ENCODE results near the gene SLC39A11. TPM values are rescaled to one million over a fixed set of nuclear protein-coding genes. Genes with fewer than 3 reads are reported as not detected.

Gene SLC39A11
- total and polyA plus RNA-seq, 2 experiments from 2014 or later = 11.7 to 16.4 TPM

- DNase-seq = no peak
- Histone ChIP-seq H3K9ac (no peak overlapping the region), H3K9me2 (ENCODE audit: insufficient read depth) (no peaks in the 10 kb centered on the region), H3K79me2 (ENCODE audit: insufficient read depth) (no peaks in the 10 kb centered on the region), H3K4me3 (no peak overlapping the region), H3K27me3 (replicated peaks; ENCODE audit: insufficient read depth) (no peaks in the 10 kb centered on the region; the same call in 1 of the 2 replicates), H3F3A (ENCODE audit: insufficient read depth) (no peaks in the 10 kb centered on the region), H2AFZ (no peak overlapping the region), H3K4me1 (ENCODE audit: insufficient read depth) (no peaks in the 10 kb centered on the region), H3K27ac (no peak overlapping the region), H3K9me3 (ENCODE audit: low read depth) (no peaks in the 10 kb centered on the region), H4K20me1 (ENCODE audit: insufficient read depth) (no peaks in the 10 kb centered on the region), H3K4me2 (ENCODE audit: unreplicated experiment) (no peak overlapping the region), H3K36me3 (ENCODE audit: low read depth) (no peaks in the 10 kb centered on the region)
- in situ Hi-C loops (cut with MboI) = no loop called here
- 25 to 33% methylated on average over 5 of the region's 5 CpGs for WGBS, 2 experiments (ENCODE audit: low coverage in 1 of 2, low lambda C conversion rate in 2 of 2, missing lambda C conversion rate in 2 of 2)
- TF ChIP-seq EZH2phosphoT487 (IDR thresholded peaks at IDR 0.05; ENCODE audit: insufficient read depth, low read depth) (no peak), EZH2 (IDR thresholded peaks at IDR 0.05; ENCODE audit: insufficient read depth, poor library complexity, severe bottlenecking) (no peak)
Measured at GRCh38 chr17:73118951-73119391, 26.5 kb upstream of the SLC39A11 start.

- TF ChIP-seq EZH2phosphoT487 (IDR thresholded peaks at IDR 0.05; ENCODE audit: insufficient read depth, low read depth) = no peak
- no peak for TF ChIP-seq EZH2 (IDR thresholded peaks at IDR 0.05; ENCODE audit: insufficient read depth, poor library complexity, severe bottlenecking)
- Histone ChIP-seq H3K4me3 (no peak overlapping the region), H4K20me1 (ENCODE audit: insufficient read depth) (no peaks in the 10 kb centered on the region), H3K27me3 (replicated peaks; ENCODE audit: insufficient read depth) (no peaks in the 10 kb centered on the region; the same call in 1 of the 2 replicates), H3K27ac (no peak overlapping the region), H2AFZ (no peak overlapping the region), H3K79me2 (ENCODE audit: insufficient read depth) (no peaks in the 10 kb centered on the region), H3K36me3 (ENCODE audit: low read depth) (no peaks in the 10 kb centered on the region), H3K4me2 (ENCODE audit: unreplicated experiment) (no peak overlapping the region), H3K9me3 (ENCODE audit: low read depth) (no peaks in the 10 kb centered on the region), H3K9me2 (ENCODE audit: insufficient read depth) (no peaks in the 10 kb centered on the region), H3K9ac (no peak overlapping the region), H3K4me1 (ENCODE audit: insufficient read depth) (no peaks in the 10 kb centered on the region), H3F3A (ENCODE audit: insufficient read depth) (no peaks in the 10 kb centered on the region)
- in situ Hi-C loops (cut with MboI) = no loop called here
- DNase-seq = no peak
- 34 to 44% methylated on average over 4 of the region's 4 CpGs for WGBS, 2 experiments (ENCODE audit: low coverage in 1 of 2, low lambda C conversion rate in 2 of 2, missing lambda C conversion rate in 2 of 2)
Measured at GRCh38 chr17:73118139-73118538, 25.7 kb upstream of the SLC39A11 start.

GRCh38 chr17:73112246-73112645 is 19.8 kb upstream of the SLC39A11 start:
- H3K4me2 ChIP-seq (ENCODE audit: unreplicated experiment) = no peak overlapping the region
- H4K20me1 ChIP-seq (ENCODE audit: insufficient read depth) = no peaks in the 10 kb centered on the region
- H3K79me2 ChIP-seq (ENCODE audit: insufficient read depth) = no peaks in the 10 kb centered on the region
- H3F3A ChIP-seq (ENCODE audit: insufficient read depth) = no peaks in the 10 kb centered on the region
- H3K27ac ChIP-seq = no peak overlapping the region
- TF ChIP-seq EZH2phosphoT487 (IDR thresholded peaks at IDR 0.05; ENCODE audit: insufficient read depth, low read depth) = no peak
- TF ChIP-seq EZH2 (IDR thresholded peaks at IDR 0.05; ENCODE audit: insufficient read depth, poor library complexity, severe bottlenecking) = no peak
- no peaks in the 10 kb centered on the region for H3K4me1 ChIP-seq (ENCODE audit: insufficient read depth)
- no peaks in the 10 kb centered on the region for H3K9me3 ChIP-seq (ENCODE audit: low read depth)
- no peaks in the 10 kb centered on the region for H3K36me3 ChIP-seq (ENCODE audit: low read depth)
- no peak overlapping the region for H3K4me3 ChIP-seq
- in situ Hi-C loops (cut with MboI) = no loop called here
- H3K9me2 ChIP-seq (ENCODE audit: insufficient read depth) = no peaks in the 10 kb centered on the region
- no peak overlapping the region for H2AFZ ChIP-seq
- no peak for DNase-seq
- no peaks in the 10 kb centered on the region for H3K27me3 ChIP-seq (replicated peaks; ENCODE audit: insufficient read depth)
- H3K9ac ChIP-seq = no peak overlapping the region
- 80 to 81% methylated on average over 5 of the region's 5 CpGs for WGBS, 2 experiments (ENCODE audit: low coverage in 1 of 2, low lambda C conversion rate in 2 of 2, missing lambda C conversion rate in 2 of 2)

DNA sequence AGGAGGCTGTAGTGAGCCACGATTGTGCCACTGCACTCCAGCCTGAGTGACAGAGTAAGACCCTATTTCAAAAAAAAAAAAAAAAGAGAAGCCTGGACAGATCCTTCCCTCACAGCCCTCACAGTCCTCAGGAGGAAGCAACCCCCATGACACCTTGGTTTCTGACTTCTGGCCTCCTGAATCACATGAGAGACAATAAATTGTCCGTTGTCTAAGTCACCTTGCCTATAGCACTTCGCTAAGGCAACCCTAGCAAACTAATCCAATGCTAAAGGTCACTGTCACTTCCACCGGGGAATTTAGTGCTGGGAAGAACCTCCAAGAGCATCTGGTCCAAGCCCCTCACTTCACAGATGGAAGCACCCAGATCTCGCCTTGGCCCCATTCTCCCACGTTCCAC is 18.9 kb upstream of the SLC39A11 start:
- Histone ChIP-seq H3K4me2 (ENCODE audit: unreplicated experiment) (no peak overlapping the region), H3K79me2 (ENCODE audit: insufficient read depth) (no peaks in the 10 kb centered on the region), H3F3A (ENCODE audit: insufficient read depth) (no peaks in the 10 kb centered on the region), H3K4me3 (no peak overlapping the region), H3K9ac (no peak overlapping the region), H2AFZ (no peak overlapping the region), H3K9me2 (ENCODE audit: insufficient read depth) (no peaks in the 10 kb centered on the region), H3K9me3 (ENCODE audit: low read depth) (no peaks in the 10 kb centered on the region), H3K4me1 (ENCODE audit: insufficient read depth) (no peaks in the 10 kb centered on the region), H4K20me1 (ENCODE audit: insufficient read depth) (no peaks in the 10 kb centered on the region), H3K27ac (no peak overlapping the region), H3K27me3 (replicated peaks; ENCODE audit: insufficient read depth) (no peaks in the 10 kb centered on the region), H3K36me3 (ENCODE audit: low read depth) (no peaks in the 10 kb centered on the region)
- DNase-seq = no peak
- in situ Hi-C loops (cut with MboI) = no loop called here
- WGBS, 2 experiments (ENCODE audit: low coverage in 1 of 2, low lambda C conversion rate in 2 of 2, missing lambda C conversion rate in 2 of 2) = 77 to 81% methylated on average over 6 of the region's 6 CpGs
- TF ChIP-seq EZH2phosphoT487 (IDR thresholded peaks at IDR 0.05; ENCODE audit: insufficient read depth, low read depth) (no peak), EZH2 (IDR thresholded peaks at IDR 0.05; ENCODE audit: insufficient read depth, poor library complexity, severe bottlenecking) (no peak)

GRCh38 chr17:73107191-73107590 is 14.7 kb upstream of the SLC39A11 start:
- no peaks in the 10 kb centered on the region for H3K36me3 ChIP-seq (ENCODE audit: low read depth)
- H3K4me1 ChIP-seq (ENCODE audit: insufficient read depth) = no peaks in the 10 kb centered on the region
- H4K20me1 ChIP-seq (ENCODE audit: insufficient read depth) = no peaks in the 10 kb centered on the region
- no peaks in the 10 kb centered on the region for H3K27me3 ChIP-seq (replicated peaks; ENCODE audit: insufficient read depth)
- no peak overlapping the region for H3K9ac ChIP-seq
- H3K79me2 ChIP-seq (ENCODE audit: insufficient read depth) = no peaks in the 10 kb centered on the region
- no peak overlapping the region for H3K27ac ChIP-seq
- in situ Hi-C loops (cut with MboI) = no loop called here
- no peaks in the 10 kb centered on the region for H3F3A ChIP-seq (ENCODE audit: insufficient read depth)
- no peak for DNase-seq
- no peak overlapping the region for H3K4me2 ChIP-seq (ENCODE audit: unreplicated experiment)
- TF ChIP-seq EZH2 (IDR thresholded peaks at IDR 0.05; ENCODE audit: insufficient read depth, poor library complexity, severe bottlenecking) (no peak), EZH2phosphoT487 (IDR thresholded peaks at IDR 0.05; ENCODE audit: insufficient read depth, low read depth) (no peak)
- no peaks in the 10 kb centered on the region for H3K9me3 ChIP-seq (ENCODE audit: low read depth)
- WGBS, 2 experiments (ENCODE audit: low coverage in 1 of 2, low lambda C conversion rate in 2 of 2, missing lambda C conversion rate in 2 of 2) = 15 to 16% methylated on average over 4 of the region's 4 CpGs
- H2AFZ ChIP-seq = no peak overlapping the region
- H3K4me3 ChIP-seq = no peak overlapping the region
- no peaks in the 10 kb centered on the region for H3K9me2 ChIP-seq (ENCODE audit: insufficient read depth)

Data from GM23248 (cell line).